ENCODE results near the gene ALG5.

ALG5 gene

DNA sequence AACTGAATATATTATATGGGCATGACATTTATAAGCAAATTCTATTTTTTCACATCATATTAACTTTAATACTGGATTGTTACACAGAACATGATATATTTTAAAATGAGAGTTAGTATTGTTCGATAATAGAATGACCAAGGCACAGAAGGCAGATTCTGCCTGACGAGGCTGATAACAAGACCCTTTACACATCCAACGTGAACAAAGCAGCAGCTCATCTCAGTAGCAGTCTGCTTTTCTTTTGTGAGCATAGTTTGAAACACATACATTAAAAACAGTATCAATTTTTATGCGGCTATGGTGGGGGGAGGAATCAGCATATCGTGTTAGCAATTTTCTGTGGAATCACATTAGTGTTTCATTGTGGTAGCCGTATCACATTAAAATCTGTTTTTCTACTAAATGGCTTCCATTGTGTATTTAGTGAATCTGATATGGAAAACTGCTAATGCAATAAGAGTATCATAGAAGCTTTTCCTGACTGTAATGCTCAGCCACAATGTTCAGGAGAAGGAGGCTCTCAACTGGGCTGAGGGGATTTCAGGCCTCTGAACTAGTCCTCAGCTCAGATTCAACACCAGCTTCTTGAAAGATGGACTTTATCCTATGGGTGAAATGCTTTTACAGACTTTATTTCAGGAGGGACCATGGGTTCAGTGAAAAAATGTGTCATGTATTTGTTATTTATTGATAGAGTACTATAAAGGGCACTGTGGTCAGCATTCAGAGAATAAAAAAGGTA lies 83.1 kb downstream of the ALG5 start:
- H3K4me1 ChIP-seq (ENCODE audit: insufficient read depth, low read length) = peaks cover 6% of the 10 kb centered on the region; the same call in 1 of the 2 replicates
- H3K9ac ChIP-seq (ENCODE audit: low read depth, low read length) = no peak overlapping the region
- H3K9me3 ChIP-seq (ENCODE audit: control insufficient read depth, insufficient read depth, low read length) = no peaks in the 10 kb centered on the region
- H3K36me3 ChIP-seq (ENCODE audit: insufficient read depth, low read length) = no peaks in the 10 kb centered on the region

- Histone ChIP-seq H3K9ac (ENCODE audit: low read depth, low read length) (no peak overlapping the region), H3K36me3 (ENCODE audit: insufficient read depth, low read length) (no peaks in the 10 kb centered on the region), H3K9me3 (ENCODE audit: control insufficient read depth, insufficient read depth, low read length) (no peaks in the 10 kb centered on the region), H3K4me1 (ENCODE audit: insufficient read depth, low read length) (peaks cover 6% of the 10 kb centered on the region; the same call in 1 of the 2 replicates)
These were observed 84.0 kb downstream of the ALG5 start for GRCh38 chr13:36915106-36915505.

GRCh38 chr13:36914648-36915047 lies 84.5 kb downstream of the ALG5 start:
- Histone ChIP-seq H3K9me3 (ENCODE audit: control insufficient read depth, insufficient read depth, low read length) (no peaks in the 10 kb centered on the region), H3K4me1 (ENCODE audit: insufficient read depth, low read length) (peaks cover 6% of the 10 kb centered on the region; the same call in 1 of the 2 replicates), H3K9ac (ENCODE audit: low read depth, low read length) (no peak overlapping the region), H3K36me3 (ENCODE audit: insufficient read depth, low read length) (no peaks in the 10 kb centered on the region)

GRCh38 chr13:36913463-36913862 lies 85.7 kb downstream of the ALG5 start:
- H3K4me1 ChIP-seq (ENCODE audit: insufficient read depth, low read length) = peaks cover 4% of the 10 kb centered on the region; the same call in 1 of the 2 replicates
- H3K36me3 ChIP-seq (ENCODE audit: insufficient read depth, low read length) = no peaks in the 10 kb centered on the region
- no peaks in the 10 kb centered on the region for H3K9me3 ChIP-seq (ENCODE audit: control insufficient read depth, insufficient read depth, low read length)
- H3K9ac ChIP-seq (ENCODE audit: low read depth, low read length) = no peak overlapping the region

- Histone ChIP-seq H3K36me3 (ENCODE audit: insufficient read depth, low read length) (no peaks in the 10 kb centered on the region), H3K9me3 (ENCODE audit: control insufficient read depth, insufficient read depth, low read length) (no peaks in the 10 kb centered on the region), H3K4me1 (ENCODE audit: insufficient read depth, low read length) (no peaks in the 10 kb centered on the region), H3K9ac (ENCODE audit: low read depth, low read length) (no peak overlapping the region)
These were observed 86.2 kb downstream of the ALG5 start for GRCh38 chr13:36912973-36913372.

- H3K4me1 ChIP-seq (ENCODE audit: insufficient read depth, low read length) = no peaks in the 10 kb centered on the region
- H3K9me3 ChIP-seq (ENCODE audit: control insufficient read depth, insufficient read depth, low read length) = no peaks in the 10 kb centered on the region
- H3K36me3 ChIP-seq (ENCODE audit: insufficient read depth, low read length) = no peaks in the 10 kb centered on the region
- no peak overlapping the region for H3K9ac ChIP-seq (ENCODE audit: low read depth, low read length)
These were observed 86.8 kb downstream of the ALG5 start for GRCh38 chr13:36912369-36912768.

DNA sequence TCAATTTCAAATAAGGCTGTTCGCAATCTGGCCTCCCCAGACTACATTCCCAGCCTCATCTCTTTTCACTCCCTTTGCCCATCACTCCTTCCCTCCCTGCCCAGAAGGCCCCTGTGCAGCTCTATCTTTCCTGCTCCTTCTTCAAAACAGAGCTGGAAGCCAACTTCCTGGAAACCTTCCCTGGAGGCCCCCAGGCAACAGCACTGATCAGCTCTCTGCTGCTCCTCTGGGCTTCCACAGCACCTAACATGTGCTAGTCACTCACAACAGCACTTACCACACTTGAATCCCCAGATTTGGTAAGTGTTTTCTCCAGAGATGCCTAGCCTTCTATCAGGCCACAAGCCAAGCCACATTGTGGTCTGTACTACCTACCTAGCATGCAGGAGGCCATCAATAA lies 88.6 kb downstream of the ALG5 start:
- no peaks in the 10 kb centered on the region for H3K9me3 ChIP-seq (ENCODE audit: control insufficient read depth, insufficient read depth, low read length)
- H3K9ac ChIP-seq (ENCODE audit: low read depth, low read length) = no peak overlapping the region
- no peaks in the 10 kb centered on the region for H3K4me1 ChIP-seq (ENCODE audit: insufficient read depth, low read length)
- no peaks in the 10 kb centered on the region for H3K36me3 ChIP-seq (ENCODE audit: insufficient read depth, low read length)

GRCh38 chr13:36907821-36908220 lies 91.3 kb downstream of the ALG5 start:
- H3K9ac ChIP-seq (ENCODE audit: low read depth, low read length) = no peak overlapping the region
- H3K36me3 ChIP-seq (ENCODE audit: insufficient read depth, low read length) = no peaks in the 10 kb centered on the region
- no peaks in the 10 kb centered on the region for H3K4me1 ChIP-seq (ENCODE audit: insufficient read depth, low read length)
- no peaks in the 10 kb centered on the region for H3K9me3 ChIP-seq (ENCODE audit: control insufficient read depth, insufficient read depth, low read length)

DNA sequence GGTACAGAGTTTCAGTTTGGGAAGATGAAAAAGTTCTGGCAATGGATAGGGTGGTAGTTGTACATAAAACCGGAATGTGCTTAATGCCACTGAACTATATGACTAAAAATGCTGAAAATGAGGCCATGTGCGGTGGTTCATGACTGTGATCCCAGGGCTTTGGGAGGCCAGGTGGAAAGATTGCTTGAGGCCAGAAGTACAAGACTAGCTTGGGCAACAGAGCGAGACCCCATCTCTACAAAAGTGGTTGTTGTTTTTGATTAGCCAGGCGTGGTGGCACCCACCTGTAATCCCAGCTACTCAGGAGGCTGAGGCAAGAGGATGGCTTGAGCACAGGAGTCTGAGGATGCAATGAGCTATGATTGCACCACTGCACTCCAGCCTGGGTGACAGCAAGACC lies 91.9 kb downstream of the ALG5 start:
- Histone ChIP-seq H3K36me3 (ENCODE audit: insufficient read depth, low read length) (no peaks in the 10 kb centered on the region), H3K9me3 (ENCODE audit: control insufficient read depth, insufficient read depth, low read length) (no peaks in the 10 kb centered on the region), H3K4me1 (ENCODE audit: insufficient read depth, low read length) (no peaks in the 10 kb centered on the region), H3K9ac (ENCODE audit: low read depth, low read length) (no peak overlapping the region)

DNA sequence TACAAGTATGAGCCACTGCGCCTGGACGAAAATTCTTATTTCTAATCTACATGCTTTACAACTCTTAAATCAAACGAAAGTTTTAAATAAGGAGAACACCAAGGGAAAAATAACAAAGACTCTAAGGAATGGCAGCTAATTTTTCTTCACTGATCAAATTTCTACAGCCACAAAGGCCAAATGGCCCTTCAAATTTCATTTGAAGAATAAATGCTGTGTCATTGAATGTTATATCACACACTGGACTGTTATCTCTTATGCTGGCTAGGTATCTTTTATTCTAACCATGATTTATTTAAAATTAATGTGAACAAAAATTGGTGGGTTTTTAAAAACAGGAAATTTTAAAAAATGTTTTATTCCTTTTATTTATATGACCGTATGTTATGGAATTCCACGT lies 93.2 kb downstream of the ALG5 start:
- H3K36me3 ChIP-seq (ENCODE audit: insufficient read depth, low read length) = no peaks in the 10 kb centered on the region
- H3K9ac ChIP-seq (ENCODE audit: low read depth, low read length) = no peak overlapping the region
- no peaks in the 10 kb centered on the region for H3K4me1 ChIP-seq (ENCODE audit: insufficient read depth, low read length)
- no peaks in the 10 kb centered on the region for H3K9me3 ChIP-seq (ENCODE audit: control insufficient read depth, insufficient read depth, low read length)

DNA sequence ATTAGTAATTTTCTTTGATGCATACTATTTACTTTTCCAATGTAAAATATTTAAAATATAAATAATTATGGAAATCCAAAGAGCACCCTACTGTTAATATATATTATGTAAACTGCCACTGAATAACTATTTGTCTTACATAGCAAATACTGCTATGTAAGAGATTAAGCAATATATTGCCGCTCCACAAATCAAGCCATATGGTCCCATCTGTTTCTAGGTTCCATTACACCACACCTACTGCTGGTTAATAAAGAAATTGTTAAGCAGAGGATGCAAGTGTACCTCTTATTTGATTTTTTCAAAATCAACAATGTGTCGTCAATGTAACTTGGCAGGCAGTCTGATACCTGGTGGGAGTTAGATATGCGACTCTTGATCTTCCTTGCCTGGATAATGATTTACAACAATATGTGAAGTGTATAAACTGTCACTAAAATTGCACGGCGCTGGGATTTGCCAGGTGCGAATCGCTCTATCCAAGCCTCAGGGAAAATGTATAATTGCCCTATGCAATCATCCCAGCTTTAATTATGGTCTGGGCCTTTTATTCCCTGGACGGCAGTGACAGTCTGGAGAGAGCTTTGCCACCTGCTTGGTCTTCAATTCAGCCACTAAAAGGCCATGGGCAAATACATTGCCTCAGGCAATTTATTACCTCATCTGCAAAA lies 95.1 kb downstream of the ALG5 start:
- no peaks in the 10 kb centered on the region for H3K36me3 ChIP-seq (ENCODE audit: insufficient read depth, low read length)
- H3K4me1 ChIP-seq (ENCODE audit: insufficient read depth, low read length) = no peaks in the 10 kb centered on the region
- H3K9me3 ChIP-seq (ENCODE audit: control insufficient read depth, insufficient read depth, low read length) = no peaks in the 10 kb centered on the region; the same call in 1 of the 2 replicates
- no peak overlapping the region for H3K9ac ChIP-seq (ENCODE audit: low read depth, low read length)
